Mammary epithelial cell (primary cell): ENCODE data around the gene PLEKHJ1.

Experiments
- CTCF ChIP-seq, 2 donors: IDR thresholded peaks in 1 of 2; conservative IDR thresholded peaks in 1 of 2; 2 replicates each; pipeline ENCODE4 v1.5.1; 2011 to 2012; ENCODE audit warnings: inconsistent platforms in 2 of 2, low read length in 2 of 2, mild to moderate bottlenecking in 2 of 2, control low read depth in 1 of 2, low read depth in 1 of 2; ENCODE audit not compliant: insufficient read depth in 1 of 2; ENCODE audit errors: extremely low read depth in 1 of 2
- EZH2 ChIP-seq: IDR thresholded peaks from 2 replicates; pipeline ENCODE4 v1.6.1; 2012; ENCODE audit warnings: low read length, inconsistent platforms, borderline replicate concordance

- TF ChIP-seq CTCF (conservative IDR thresholded peaks at IDR 0.05 in 1 of 2, IDR thresholded peaks at IDR 0.05 in 1 of 2; ENCODE audit: extremely low read depth in 1 of 2, insufficient read depth in 1 of 2, low read depth in 1 of 2, low read length in 2 of 2) (peak in 1 of 2 donors; percentile 2), EZH2 (no peak)
Observed at GRCh38 chr19:2199215-2199614, 36.9 kb downstream of the PLEKHJ1 start.
